ENCODE measurements around the gene ZNF436. TPM values are rescaled to one million over a fixed set of nuclear protein-coding genes. Genes with fewer than 3 reads are reported as not detected.

ZNF436 gene
- total and polyA plus RNA-seq, 9 of the 15 experiments (the other 6 are each of a cell fraction or from before 2014, with no cell fraction given), result 2.1 to 11.3 (median 6.8) TPM

- TF ChIP-seq HINFP (tag; conservative IDR thresholded peaks at IDR 0.05; ENCODE audit: low read depth) (no peak), MTA3 (IDR thresholded peaks at IDR 0.05; ENCODE audit: borderline replicate concordance) (0 out of 2 replicates have a peak, but pooled peaks have one; percentile 30), ELF4 (CRISPR knock-in tag; IDR thresholded peaks at IDR 0.05) (no peak), YY1 (IDR thresholded peaks at IDR 0.05; ENCODE audit: borderline replicate concordance in 1 of 3, control insufficient read depth in 1 of 3, extremely low read depth in 1 of 3, insufficient read depth in 3 of 3, insufficient read length in 1 of 3, insufficient replicate concordance in 2 of 3, low read depth in 1 of 3, low read length in 2 of 3) (no peak), ZNF436 (CRISPR knock-in tag; IDR thresholded peaks at IDR 0.05) (no peak), ARID3A (IDR thresholded peaks at IDR 0.05; ENCODE audit: borderline replicate concordance, low read depth, low read length) (no peak), SMARCA5 (IDR thresholded peaks at IDR 0.05) (no peak), CHD1 (IDR thresholded peaks at IDR 0.05; ENCODE audit: low read length) (peak; percentile 17), JUN (IDR thresholded peaks at IDR 0.05; ENCODE audit: borderline replicate concordance, low read depth, low read length) (0 out of 2 replicates have a peak, but pooled peaks have one; percentile 20), JUN (CRISPR knock-in tag; IDR thresholded peaks at IDR 0.05; ENCODE audit: borderline replicate concordance) (no peak), HMGXB4 (CRISPR knock-in tag; IDR thresholded peaks at IDR 0.05) (no peak), ZSCAN32 (CRISPR knock-in tag; IDR thresholded peaks at IDR 0.05) (no peak), THRAP3 (IDR thresholded peaks at IDR 0.05; ENCODE audit: borderline replicate concordance) (no peak), ERF (CRISPR knock-in tag; IDR thresholded peaks at IDR 0.05) (no peak), ARID1B (IDR thresholded peaks at IDR 0.05) (peak; percentile 39), WHSC1 (IDR thresholded peaks at IDR 0.05; ENCODE audit: low read length) (no peak), E2F5 (CRISPR knock-in tag; IDR thresholded peaks at IDR 0.05) (no peak), BHLHE40 (IDR thresholded peaks at IDR 0.05; ENCODE audit: low read length) (no peak), ZNF143 (CRISPR knock-in tag; IDR thresholded peaks at IDR 0.05) (no peak), NFE2 (IDR thresholded peaks at IDR 0.05; ENCODE audit: low read depth) (peak; percentile 68; the same call in 1 of the 2 replicates), MYC (IDR thresholded peaks at IDR 0.05; ENCODE audit: low read depth, low read length) (no peak), MYC (CRISPR knock-in tag; IDR thresholded peaks at IDR 0.05; ENCODE audit: borderline replicate concordance, low read depth) (0 out of 2 replicates have a peak, but pooled peaks have one; percentile 19)
These were observed 1.3 kb upstream of the ZNF436 start (continued) for GRCh38 chr1:23370709-23371584.
